K562 (cell line): ENCODE data around the gene KRT28. TPM values are rescaled to one million over a fixed set of nuclear protein-coding genes. Genes with fewer than 3 reads are reported as not detected.

Experiments used
- CAMTA2 ChIP-seq: fragments of 250-450 bp; sonication (Bioruptor Pico); conservative IDR thresholded peaks from 2 replicates; pipeline ENCODE4 v1.5.1; 2022
- CHAMP1 ChIP-seq: fragments of 450-650 bp; IDR thresholded peaks from 2 replicates; pipeline ENCODE4 v1.6.1; 2016; ENCODE audit warnings: mild to moderate bottlenecking
- CHD4 ChIP-seq: fragments of 200-600 bp; sonication (generic); IDR thresholded peaks from 3 replicates; pipeline ENCODE4 v1.6.1; 2012; ENCODE audit warnings: low read depth, mild to moderate bottlenecking, mixed read lengths, low read length, inconsistent platforms; ENCODE audit not compliant: insufficient read depth, insufficient replicate concordance, poor library complexity, severe bottlenecking
- ETS2 ChIP-seq: IDR thresholded peaks from 2 replicates; pipeline ENCODE4 v1.6.1; 2016; ENCODE audit warnings: borderline replicate concordance, missing genetic modification characterization, mild to moderate bottlenecking, moderate library complexity, missing compliant biosample characterization; ENCODE audit not compliant: poor library complexity, severe bottlenecking
- EZH2 ChIP-seq: IDR thresholded peaks from 2 replicates; pipeline ENCODE4 v1.6.1; 2012; ENCODE audit warnings: low read depth, mild to moderate bottlenecking, inconsistent platforms, low read length, borderline replicate concordance
- GABPB2 ChIP-seq: fragments of 250-450 bp; sonication (Bioruptor Pico); conservative IDR thresholded peaks from 2 replicates; pipeline ENCODE4 v1.5.1; 2021; ENCODE audit warnings: mild to moderate bottlenecking
- GTF2A2 ChIP-seq: IDR thresholded peaks from 2 replicates; pipeline ENCODE4 v1.6.1; 2016; ENCODE audit warnings: mild to moderate bottlenecking, missing genetic modification characterization, missing compliant biosample characterization
- MITF ChIP-seq: IDR thresholded peaks from 2 replicates; pipeline ENCODE4 v1.6.1; 2014; ENCODE audit warnings: antibody characterized with exemption
- PHF21A ChIP-seq: fragments of 450-650 bp; IDR thresholded peaks from 2 replicates; pipeline ENCODE4 v1.6.1; 2017; ENCODE audit warnings: low read depth, borderline replicate concordance
- PHF8 ChIP-seq: fragments of 200-600 bp; sonication (generic); IDR thresholded peaks from 2 replicates; pipeline ENCODE4 v1.6.1; 2012; ENCODE audit warnings: mixed run types, mild to moderate bottlenecking, inconsistent platforms, low read length, moderate library complexity, borderline replicate concordance
- POLR2AphosphoS2 ChIP-seq: IDR thresholded peaks from 2 replicates; pipeline ENCODE4 v1.6.1; 2012; ENCODE audit warnings: low read length, improper control_type of control experiment
- U2AF2 ChIP-seq: fragments of 200-400 bp; formaldehyde crosslinking; optimal IDR thresholded peaks from 2 replicates; pipeline ENCODE3; 2017; ENCODE audit warnings: low read depth, mild to moderate bottlenecking, low read length
- ZNF12 ChIP-seq: sonication (generic); formaldehyde crosslinking; IDR thresholded peaks from 2 replicates; pipeline ENCODE4 v1.4.0; 2020; ENCODE audit warnings: mild to moderate bottlenecking, missing genetic modification reagents
- ZNF143 ChIP-seq: sonication (generic); formaldehyde crosslinking; IDR thresholded peaks from 2 replicates; pipeline ENCODE4 v1.9.0; 2022; ENCODE audit warnings: mild to moderate bottlenecking, missing genetic modification reagents
- ZNF707 ChIP-seq: fragments of 250-450 bp; sonication (Bioruptor Pico); conservative IDR thresholded peaks from 2 replicates; pipeline ENCODE4 v1.8.0; 2022; ENCODE audit warnings: inconsistent platforms, mild to moderate bottlenecking, moderate library complexity
- polyA plus RNA-seq, 8 experiments: library from polyadenylated mRNA; depleted of rRNA in 4 of 8; stranded (reverse) in 5 of 8; unstranded in 3 of 8; fragments of >200 nt; fragmentation: Nextera tagmentation in 2 of 8; fragmentation: Illumina TruSeq in 1 of 8; extraction: Ambion mirVana in 2 of 8; extraction: Trizol in 1 of 8; gene quantifications; 2 replicates each; pipeline versions ENCODE4 v1.2.1 to v1.2.3, GENCODE V29; 2011 to 2014; ENCODE audit warnings: inconsistent platforms in 1 of 8, missing spikeins in 1 of 8
- total RNA-seq, 7 experiments: library from RNA; depleted of rRNA in 6 of 7; stranded (reverse); fragments of >200 nt in 6 of 7; fragmentation: Illumina TruSeq in 2 of 7; extraction: Trizol in 2 of 7; gene quantifications; 2 replicates each; pipeline versions ENCODE4 v1.2.1 to v1.2.3, GENCODE V29; 2011 to 2021; ENCODE audit warnings: low replicate concordance in 1 of 7
- TF ChIP-seq, protein P1 (sequence below): sonication (generic); formaldehyde crosslinking; IDR thresholded peaks from 2 replicates; pipeline ENCODE4 v1.8.0; 2022; ENCODE audit warnings: mild to moderate bottlenecking, missing genetic modification reagents
- TF ChIP-seq, protein P2 (sequence below): fragments of 450-650 bp; formaldehyde crosslinking; IDR thresholded peaks from 2 replicates; pipeline ENCODE4 v1.4.0; 2022; ENCODE audit warnings: mild to moderate bottlenecking, moderate library complexity

KRT28 gene
- total and polyA plus RNA-seq, 9 of the 15 experiments (the other 6 are each of a cell fraction or from before 2014, with no cell fraction given): not detected

DNA sequence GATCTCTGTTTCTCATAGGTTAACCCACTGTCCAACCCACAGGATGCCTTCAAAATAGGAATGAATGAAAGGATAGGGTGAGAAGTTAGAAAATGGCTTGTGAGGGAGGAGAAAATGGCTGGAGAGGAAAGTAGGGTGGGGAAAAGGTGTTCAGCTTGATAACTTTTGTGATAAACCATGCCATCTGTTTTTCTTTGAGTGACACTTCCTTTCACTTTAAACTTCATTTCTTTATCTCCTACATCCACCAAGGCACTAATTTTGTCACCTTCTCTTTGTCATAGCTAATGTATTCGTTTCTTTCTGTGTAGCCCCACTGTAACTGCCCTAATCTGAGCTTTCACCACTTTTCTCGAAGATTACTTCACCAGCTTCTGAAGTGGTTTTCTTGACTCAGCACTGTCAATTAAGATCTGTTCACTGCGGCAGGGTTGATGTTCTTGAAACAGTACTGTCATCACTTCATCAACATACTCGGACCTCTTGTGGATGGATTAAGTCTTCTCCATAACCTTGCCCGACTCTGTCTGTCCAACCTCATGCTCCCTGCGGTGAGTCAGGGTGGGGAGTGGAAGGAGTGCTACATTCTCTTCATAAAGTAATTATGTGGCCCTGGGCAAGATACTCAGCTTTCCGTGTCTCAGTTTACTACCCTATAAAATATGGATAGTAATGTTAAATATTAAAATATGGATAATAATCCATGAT is 28.1 kb upstream of the KRT28 start (continued):
- TF ChIP-seq CHD4 (no peak), U2AF2 (no peak), EZH2 (no peak), POLR2AphosphoS2 (no peak), ZNF707 (CRISPR knock-in tag) (no peak), ZNF12 (CRISPR knock-in tag) (no peak), MITF (no peak), CAMTA2 (CRISPR knock-in tag) (no peak), GTF2A2 (tag) (no peak), ZNF143 (CRISPR knock-in tag) (no peak), CHAMP1 (peak; percentile 91; the same call in 1 of the 2 replicates), ETS2 (tag) (no peak), GABPB2 (CRISPR knock-in tag) (no peak), PHF8 (no peak), PHF21A (no peak)
- TF ChIP-seq, protein P1, sequence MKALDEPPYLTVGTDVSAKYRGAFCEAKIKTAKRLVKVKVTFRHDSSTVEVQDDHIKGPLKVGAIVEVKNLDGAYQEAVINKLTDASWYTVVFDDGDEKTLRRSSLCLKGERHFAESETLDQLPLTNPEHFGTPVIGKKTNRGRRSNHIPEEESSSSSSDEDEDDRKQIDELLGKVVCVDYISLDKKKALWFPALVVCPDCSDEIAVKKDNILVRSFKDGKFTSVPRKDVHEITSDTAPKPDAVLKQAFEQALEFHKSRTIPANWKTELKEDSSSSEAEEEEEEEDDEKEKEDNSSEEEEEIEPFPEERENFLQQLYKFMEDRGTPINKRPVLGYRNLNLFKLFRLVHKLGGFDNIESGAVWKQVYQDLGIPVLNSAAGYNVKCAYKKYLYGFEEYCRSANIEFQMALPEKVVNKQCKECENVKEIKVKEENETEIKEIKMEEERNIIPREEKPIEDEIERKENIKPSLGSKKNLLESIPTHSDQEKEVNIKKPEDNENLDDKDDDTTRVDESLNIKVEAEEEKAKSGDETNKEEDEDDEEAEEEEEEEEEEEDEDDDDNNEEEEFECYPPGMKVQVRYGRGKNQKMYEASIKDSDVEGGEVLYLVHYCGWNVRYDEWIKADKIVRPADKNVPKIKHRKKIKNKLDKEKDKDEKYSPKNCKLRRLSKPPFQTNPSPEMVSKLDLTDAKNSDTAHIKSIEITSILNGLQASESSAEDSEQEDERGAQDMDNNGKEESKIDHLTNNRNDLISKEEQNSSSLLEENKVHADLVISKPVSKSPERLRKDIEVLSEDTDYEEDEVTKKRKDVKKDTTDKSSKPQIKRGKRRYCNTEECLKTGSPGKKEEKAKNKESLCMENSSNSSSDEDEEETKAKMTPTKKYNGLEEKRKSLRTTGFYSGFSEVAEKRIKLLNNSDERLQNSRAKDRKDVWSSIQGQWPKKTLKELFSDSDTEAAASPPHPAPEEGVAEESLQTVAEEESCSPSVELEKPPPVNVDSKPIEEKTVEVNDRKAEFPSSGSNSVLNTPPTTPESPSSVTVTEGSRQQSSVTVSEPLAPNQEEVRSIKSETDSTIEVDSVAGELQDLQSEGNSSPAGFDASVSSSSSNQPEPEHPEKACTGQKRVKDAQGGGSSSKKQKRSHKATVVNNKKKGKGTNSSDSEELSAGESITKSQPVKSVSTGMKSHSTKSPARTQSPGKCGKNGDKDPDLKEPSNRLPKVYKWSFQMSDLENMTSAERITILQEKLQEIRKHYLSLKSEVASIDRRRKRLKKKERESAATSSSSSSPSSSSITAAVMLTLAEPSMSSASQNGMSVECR (CRISPR knock-in tag): no peak
- TF ChIP-seq, protein P2, sequence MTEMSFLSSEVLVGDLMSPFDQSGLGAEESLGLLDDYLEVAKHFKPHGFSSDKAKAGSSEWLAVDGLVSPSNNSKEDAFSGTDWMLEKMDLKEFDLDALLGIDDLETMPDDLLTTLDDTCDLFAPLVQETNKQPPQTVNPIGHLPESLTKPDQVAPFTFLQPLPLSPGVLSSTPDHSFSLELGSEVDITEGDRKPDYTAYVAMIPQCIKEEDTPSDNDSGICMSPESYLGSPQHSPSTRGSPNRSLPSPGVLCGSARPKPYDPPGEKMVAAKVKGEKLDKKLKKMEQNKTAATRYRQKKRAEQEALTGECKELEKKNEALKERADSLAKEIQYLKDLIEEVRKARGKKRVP (CRISPR knock-in tag): no peak
